H1 (cell line): ENCODE results near the gene KIAA1755. TPM values are rescaled to one million over a fixed set of nuclear protein-coding genes. Genes with fewer than 3 reads are reported as not detected.

ENCODE experiments used
- CTCF ChIA-PET: fragments of 300-600 bp; sonication (Branson Sonifier 250); formaldehyde crosslinking; loops from one replicate; lab custom pipeline; 2021; ENCODE audit not compliant: partially characterized antibody; lab: Charles Lee
- POLR2A ChIA-PET: fragments of 300-600 bp; sonication (Branson Sonifier 250); formaldehyde crosslinking; loops from one replicate; lab custom pipeline; 2021; ENCODE audit warnings: inconsistent platforms; ENCODE audit not compliant: partially characterized antibody; lab: Charles Lee
- DNase-seq, 2 experiments: peaks; one replicate each; pipeline versions ENCODE4 v3.0.0 to v3.0.0-alpha.2; 2010 to 2022; ENCODE audit warnings: low spot score in 2 of 2, low read depth in 1 of 2, mixed read lengths in 1 of 2
- FAIRE-seq: peaks from 2 replicates; lab custom pipeline; 2011; peaks lifted over from hg19 to GRCh38; lab: Jason Lieb, UNC
- H2AFZ ChIP-seq: 2 replicates; pipeline ENCODE4 v1.8.1; 2012; ENCODE audit warnings: low read length, inconsistent platforms
- H2AK5ac ChIP-seq: 2 replicates; pipeline ENCODE4 v1.6.1; 2013; ENCODE audit warnings: low read depth, low read length
- H2BK120ac ChIP-seq: replicated peaks from 2 replicates; pipeline ENCODE3; 2013; ENCODE audit warnings: low read depth, low read length, inconsistent platforms
- H2BK12ac ChIP-seq: 2 replicates; pipeline ENCODE4 v1.6.1; 2013; ENCODE audit warnings: low read depth, low read length
- H2BK15ac ChIP-seq: 2 replicates; pipeline ENCODE4 v1.6.1; 2013; ENCODE audit warnings: low read length
- H2BK20ac ChIP-seq: 2 replicates; pipeline ENCODE4 v1.6.1; 2013; ENCODE audit warnings: low read length
- H2BK5ac ChIP-seq: 2 replicates; pipeline ENCODE4 v1.6.1; 2013; ENCODE audit warnings: low read depth, low read length
- H3K14ac ChIP-seq: 2 replicates; pipeline ENCODE4 v1.6.1; 2013; ENCODE audit warnings: inconsistent platforms; ENCODE audit not compliant: insufficient read length
- H3K18ac ChIP-seq: 2 replicates; pipeline ENCODE4 v1.6.1; 2013; ENCODE audit warnings: low read length; ENCODE audit errors: extremely low read depth
- H3K23ac ChIP-seq: 2 replicates; pipeline ENCODE4 v1.6.1; 2013; ENCODE audit warnings: inconsistent platforms; ENCODE audit not compliant: insufficient read length
- H3K23me2 ChIP-seq: 2 replicates; pipeline ENCODE4 v1.6.1; 2013; ENCODE audit warnings: low read depth, low read length
- H3K27ac ChIP-seq: 2 replicates; pipeline ENCODE4 v1.6.1; 2011; ENCODE audit warnings: low read depth, low read length, inconsistent platforms
- H3K27me3 ChIP-seq, 4 experiments: replicated peaks in 1 of 4; 1 replicate in 1 of 4; 2 replicates in 3 of 4; pipeline versions ENCODE4 v1.6.1 to v1.8.1; 2011 to 2013; ENCODE audit warnings: low read length in 3 of 4, mild to moderate bottlenecking in 3 of 4, inconsistent platforms in 2 of 4, mixed read lengths in 2 of 4, moderate library complexity in 1 of 4; ENCODE audit not compliant: control insufficient read depth in 3 of 4, insufficient read depth in 3 of 4; ENCODE audit errors: extremely low read depth in 1 of 4
- H3K36me3 ChIP-seq, 4 experiments: 2 replicates each; pipeline versions ENCODE4 v1.6.1 to v1.8.1; 2011 to 2013; ENCODE audit warnings: mild to moderate bottlenecking in 4 of 4, low read length in 3 of 4, moderate library complexity in 2 of 4, control low read depth in 1 of 4, inconsistent platforms in 1 of 4; ENCODE audit not compliant: insufficient read depth in 4 of 4, control insufficient read depth in 2 of 4
- H3K4ac ChIP-seq: replicated peaks from 2 replicates; pipeline ENCODE3; 2013; ENCODE audit warnings: low read length, low read depth, mixed read lengths, inconsistent platforms; ENCODE audit not compliant: insufficient read length
- H3K4me1 ChIP-seq, 4 experiments: replicated peaks in 1 of 4; 1 replicate in 1 of 4; 2 replicates in 3 of 4; pipeline versions ENCODE4 v1.6.1 to v1.8.1; 2011 to 2013; ENCODE audit warnings: low read length in 3 of 4, inconsistent platforms in 2 of 4, mixed read lengths in 1 of 4; ENCODE audit not compliant: insufficient read depth in 4 of 4, control insufficient read depth in 3 of 4
- H3K4me2 ChIP-seq, 2 experiments: 2 replicates each; pipeline versions ENCODE4 v1.6.1 to v1.8.1; 2011 to 2013; ENCODE audit warnings: low read depth in 2 of 2, low read length in 2 of 2, control low read depth in 1 of 2, inconsistent platforms in 1 of 2, mild to moderate bottlenecking in 1 of 2; ENCODE audit not compliant: insufficient read depth in 1 of 2
- H3K4me3 ChIP-seq, 4 experiments: fragments of 200-600, 300-600 bp in 1 of 4; sonication (generic), shearing (Covaris generic), sonication (Bioruptor Twin) in 1 of 4; 2 replicates each; pipeline versions ENCODE4 v1.5.1 to v1.8.1; 2011 to 2016; ENCODE audit warnings: low read length in 4 of 4, low read depth in 3 of 4, control low read depth in 2 of 4, inconsistent platforms in 2 of 4, mild to moderate bottlenecking in 2 of 4, mixed read lengths in 1 of 4, moderate library complexity in 1 of 4; ENCODE audit not compliant: insufficient read depth in 2 of 4; ENCODE audit errors: extremely low read depth in 1 of 4
- H3K56ac ChIP-seq: replicated peaks from 2 replicates; pipeline ENCODE3; 2013; ENCODE audit warnings: low read depth, mild to moderate bottlenecking, mixed read lengths, low read length, inconsistent platforms; ENCODE audit not compliant: insufficient read length
- H3K79me1 ChIP-seq: 2 replicates; pipeline ENCODE4 v1.6.1; 2013; ENCODE audit warnings: low read depth, low read length, control low read depth
- H3K79me2 ChIP-seq, 2 experiments: 2 replicates each; pipeline versions ENCODE4 v1.6.1 to v1.8.1; 2012 to 2013; ENCODE audit warnings: low read length in 2 of 2, mild to moderate bottlenecking in 2 of 2, inconsistent platforms in 1 of 2; ENCODE audit not compliant: insufficient read depth in 2 of 2, control insufficient read depth in 1 of 2
- H3K9ac ChIP-seq, 4 experiments: replicated peaks in 1 of 4; 1 replicate in 1 of 4; 2 replicates in 3 of 4; pipeline versions ENCODE4 v1.6.1 to v1.8.1; 2011 to 2013; ENCODE audit warnings: low read depth in 3 of 4, low read length in 3 of 4, control low read depth in 2 of 4, mild to moderate bottlenecking in 2 of 4, moderate library complexity in 2 of 4, inconsistent platforms in 1 of 4; ENCODE audit errors: extremely low read depth in 1 of 4
- H3K9me3 ChIP-seq, 2 experiments: 2 replicates each; pipeline versions ENCODE4 v1.6.1 to v1.8.1; 2012 to 2013; ENCODE audit warnings: mild to moderate bottlenecking in 2 of 2, moderate library complexity in 2 of 2, control low read depth in 1 of 2, inconsistent platforms in 1 of 2, low read depth in 1 of 2, low read length in 1 of 2, mixed read lengths in 1 of 2; ENCODE audit not compliant: insufficient read depth in 2 of 2
- H4K20me1 ChIP-seq, 2 experiments: replicated peaks in 1 of 2; 2 replicates each; pipeline versions ENCODE3 to v1.8.1; 2011 to 2013; ENCODE audit warnings: inconsistent platforms in 2 of 2, low read length in 2 of 2, mild to moderate bottlenecking in 1 of 2; ENCODE audit not compliant: insufficient read depth in 2 of 2, control insufficient read depth in 1 of 2
- H4K5ac ChIP-seq: 2 replicates; pipeline ENCODE4 v1.6.1; 2013; ENCODE audit warnings: low read length, low read depth, mixed read lengths, inconsistent platforms; ENCODE audit not compliant: insufficient read length
- H4K8ac ChIP-seq: 2 replicates; pipeline ENCODE4 v1.8.0; 2013; ENCODE audit warnings: mild to moderate bottlenecking, moderate library complexity, low read length, inconsistent platforms; ENCODE audit not compliant: insufficient read depth; ENCODE audit errors: extremely low read depth
- H4K91ac ChIP-seq: replicated peaks from 2 replicates; pipeline ENCODE3; 2013; ENCODE audit warnings: low read length, mixed read lengths, inconsistent platforms; ENCODE audit not compliant: insufficient read length
- CBX5 ChIP-seq: fragments of 300-800, 300-1000 bp; sonication (generic); IDR thresholded peaks from 2 replicates; pipeline ENCODE4 v1.7.1; 2016; ENCODE audit warnings: antibody characterized with exemption, low read length, low read depth
- CHD1 ChIP-seq: IDR thresholded peaks from 2 replicates; pipeline ENCODE4 v1.6.1; 2012; ENCODE audit warnings: low read depth, low read length, improper control_type of control experiment
- GTF2F1 ChIP-seq: IDR thresholded peaks from 2 replicates; pipeline ENCODE4 v1.6.1; 2012; ENCODE audit warnings: low read depth, low read length, improper control_type of control experiment, borderline replicate concordance
- KDM1A ChIP-seq: fragments of 200-600, 300-600 bp; sonication (generic); IDR thresholded peaks from 2 replicates; pipeline ENCODE4 v1.7.1; 2016; ENCODE audit warnings: mild to moderate bottlenecking, low read length, borderline replicate concordance
- PHF8 ChIP-seq: fragments of 200-600 bp; sonication (generic); conservative IDR thresholded peaks from 2 replicates; pipeline ENCODE4 v1.7.1; 2012; ENCODE audit warnings: low read depth, mild to moderate bottlenecking, inconsistent platforms, low read length, moderate library complexity
- POU5F1 ChIP-seq: IDR thresholded peaks from 2 replicates; pipeline ENCODE4 v1.6.1; 2011; ENCODE audit warnings: low read depth, mild to moderate bottlenecking, low read length, moderate library complexity
- RNF2 ChIP-seq: fragments of 200-900, 300-1000 bp; sonication (generic); IDR thresholded peaks from 2 replicates; pipeline ENCODE4 v1.7.1; 2016; ENCODE audit warnings: borderline replicate concordance, low read depth, mild to moderate bottlenecking, antibody characterized with exemption, low read length; ENCODE audit not compliant: poor library complexity, severe bottlenecking; ENCODE audit errors: missing control alignments
- SUZ12 ChIP-seq: fragments of 200-600 bp; sonication (generic); IDR thresholded peaks from 2 replicates; pipeline ENCODE4 v1.6.1; 2012; ENCODE audit warnings: mild to moderate bottlenecking, inconsistent platforms, low read length, moderate library complexity, mixed read lengths
- TAF7 ChIP-seq: optimal IDR thresholded peaks from 2 replicates; pipeline ENCODE3; 2011; ENCODE audit warnings: low read depth, mild to moderate bottlenecking, inconsistent platforms, low read length, moderate library complexity, borderline replicate concordance
- YY1 ChIP-seq: IDR thresholded peaks from 2 replicates; pipeline ENCODE4 v1.6.1; 2011; ENCODE audit warnings: low read depth, mild to moderate bottlenecking, low read length
- WGBS, 2 experiments: shearing (Covaris generic) in 1 of 2; methylation state at CpG; one replicate each; pipeline versions ENCODE4 v1.1.6 to v1.1.7; 2013 to 2015; ENCODE audit warnings: low lambda C conversion rate in 2 of 2, mixed read lengths in 2 of 2, inconsistent platforms in 1 of 2, low coverage in 1 of 2, missing lambda C conversion rate in 1 of 2; ENCODE audit not compliant: insufficient replicate concordance in 2 of 2, insufficient coverage in 1 of 2, insufficient read length in 1 of 2; ENCODE audit errors: extremely low coverage in 1 of 2, missing lambda C conversion rate in 1 of 2; 5-methylcytosine and 5-hydroxymethylcytosine counted together
- polyA plus RNA-seq, 7 experiments: library from polyadenylated mRNA; depleted of rRNA in 3 of 7; stranded (reverse) in 5 of 7; unstranded in 2 of 7; fragments of >200 nt in 5 of 7; fragments of 200-250 nt in 2 of 7; gene quantifications; 1 replicate in 5 of 7; 2 replicates in 1 of 7; 4 replicates in 1 of 7; pipeline versions ENCODE4 v1.2.1 to v1.2.3, GENCODE V29; 2011 to 2013; ENCODE audit warnings: missing spikeins in 2 of 7, mixed read lengths in 2 of 7
- total RNA-seq: library from RNA; stranded (reverse); fragmentation: NEBNext Ultra II Directional; extraction: Animal tissue kit (Norgen Biotek cat#: 25700); gene quantifications from 2 replicates; pipeline ENCODE4 v1.2.1, GENCODE V29; 2021
- TF ChIP-seq, protein P1 (sequence below): IDR thresholded peaks from 2 replicates; pipeline ENCODE4 v1.6.1; 2012; ENCODE audit warnings: inconsistent platforms

KIAA1755 gene
- total and polyA plus RNA-seq, 2 of the 8 experiments (the other 6 are each of a cell fraction or from before 2014, with no cell fraction given), result 0.23 TPM; not detected in 1

DNA sequence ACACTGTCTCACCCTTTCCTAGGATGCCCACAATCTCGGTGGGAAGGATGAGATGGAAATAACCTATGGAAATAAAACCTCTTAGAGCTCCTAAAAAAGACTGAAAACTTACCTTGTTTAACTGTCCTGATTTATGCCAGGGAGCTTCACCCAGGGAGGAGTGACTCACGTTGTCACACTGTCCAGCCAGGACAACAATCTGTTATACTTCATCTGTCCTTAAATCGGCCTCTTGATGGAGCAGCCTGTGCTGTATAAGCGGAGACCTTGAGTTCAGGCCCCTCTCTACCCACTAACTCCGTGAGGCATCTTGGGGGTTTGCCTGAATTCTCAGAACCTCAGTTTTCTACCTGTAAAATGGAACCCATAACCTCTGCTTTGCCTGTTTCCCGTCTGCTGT lies 9.2 kb upstream of the KIAA1755 start:
- 94% methylated on average over 6 of the region's 6 CpGs; no CpG with 5 or more reads in 1 of the 2 experiments for WGBS, 2 experiments
- Histone ChIP-seq H2AFZ (no peak overlapping the region), H2AK5ac (no peak overlapping the region), H3K4ac (no peak overlapping the region), H3K18ac (no peak overlapping the region), H2BK20ac (no peak overlapping the region), H3K4me3 (no peak overlapping the region), H4K5ac (no peak overlapping the region), H3K9me3 (peaks cover 0 to 3% of the 10 kb centered on the region in 2 experiments; a peak in 1 of 4 replicates), H3K23ac (no peak overlapping the region), H3K36me3 (no peaks in the 10 kb centered on the region), H3K56ac (no peak overlapping the region), H3K27me3 (no peaks in the 10 kb centered on the region), H4K8ac (no peak overlapping the region), H3K79me1 (no peaks in the 10 kb centered on the region), H3K23me2 (no peaks in the 10 kb centered on the region), H3K4me2 (no peak overlapping the region), H2BK5ac (no peak overlapping the region), H3K14ac (no peak overlapping the region), H3K9ac (no peak overlapping the region), H3K27ac (no peak overlapping the region), H3K4me1 (no peaks in the 10 kb centered on the region), H2BK15ac (no peak overlapping the region), H3K79me2 (no peaks in the 10 kb centered on the region), H4K20me1 (no peaks in the 10 kb centered on the region), H2BK12ac (no peak overlapping the region), H4K91ac (no peak overlapping the region), H2BK120ac (no peak overlapping the region)
- FAIRE-seq (no peak), DNase-seq (no peak)
- POLR2A ChIA-PET, result no interaction called here
- CTCF ChIA-PET, result interaction anchor here (0.8 to 1.5 kb wide), 6 partner anchors 9 to 48 kb away, joined by 3 to 8 read pairs (median 5); no protein-coding TSS in a partner anchor
- no peak for TF ChIP-seq SUZ12
- TF ChIP-seq YY1, result no peak
- no peak for TF ChIP-seq PHF8
- no peak for TF ChIP-seq GTF2F1
- TF ChIP-seq CHD1, result no peak
- no peak for TF ChIP-seq TAF7
- TF ChIP-seq RNF2, result no peak
- no peak for TF ChIP-seq CBX5
- TF ChIP-seq KDM1A, result no peak
- no peak for TF ChIP-seq POU5F1
- TF ChIP-seq, protein P1, sequence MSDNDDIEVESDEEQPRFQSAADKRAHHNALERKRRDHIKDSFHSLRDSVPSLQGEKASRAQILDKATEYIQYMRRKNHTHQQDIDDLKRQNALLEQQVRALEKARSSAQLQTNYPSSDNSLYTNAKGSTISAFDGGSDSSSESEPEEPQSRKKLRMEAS, result no peak
